ENCODE data around the gene C1orf232. TPM values are rescaled to one million over a fixed set of nuclear protein-coding genes. Genes with fewer than 3 reads are reported as not detected.

Gene C1orf232
- total and polyA plus RNA-seq, 2 of the 8 experiments (the other 6 are each of a cell fraction or from before 2014, with no cell fraction given), result not detected

DNA sequence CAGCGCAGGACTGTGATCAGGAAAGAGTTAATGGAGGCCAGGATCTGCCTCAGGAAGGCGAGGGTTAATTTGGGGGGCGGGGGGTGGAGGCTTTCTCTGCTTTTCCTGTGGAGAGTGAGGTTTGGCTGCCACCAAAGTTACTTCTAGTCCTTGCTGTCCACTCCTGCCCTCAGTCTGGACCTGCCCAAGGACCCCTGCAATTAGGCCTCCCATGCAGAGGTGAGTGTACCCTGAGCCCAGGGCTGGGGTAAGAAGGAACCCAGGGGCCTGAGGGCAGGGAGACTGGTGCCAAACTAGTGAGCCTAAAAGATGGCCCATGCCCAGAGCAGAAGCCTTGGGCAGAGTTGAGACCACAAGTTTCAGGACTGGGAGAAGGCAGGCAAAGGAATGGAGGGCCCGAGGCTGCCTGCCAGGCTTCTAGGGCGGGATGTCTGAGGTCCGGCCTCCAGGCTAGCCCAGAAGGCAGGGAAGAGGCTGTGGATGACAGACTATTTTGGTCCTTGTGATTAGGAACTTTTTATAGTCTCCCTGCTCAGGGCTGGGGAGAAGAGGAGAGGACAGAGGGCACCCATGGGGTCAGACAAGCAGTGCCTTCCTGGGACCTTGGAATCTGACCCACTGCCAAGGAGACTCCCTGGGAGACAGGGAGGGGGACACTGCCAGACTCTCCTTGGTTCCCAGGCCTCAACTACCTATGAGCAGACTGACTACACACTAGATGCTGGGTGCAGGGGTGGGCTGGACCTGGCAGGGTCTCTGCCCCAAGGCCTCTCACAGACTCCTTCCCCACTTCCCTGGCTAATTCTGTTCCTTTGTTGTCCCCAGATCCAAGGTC is 9.6 kb downstream of the C1orf232 start, which contains the start of gene FAM110D (continued):
- TF ChIP-seq, protein P1, sequence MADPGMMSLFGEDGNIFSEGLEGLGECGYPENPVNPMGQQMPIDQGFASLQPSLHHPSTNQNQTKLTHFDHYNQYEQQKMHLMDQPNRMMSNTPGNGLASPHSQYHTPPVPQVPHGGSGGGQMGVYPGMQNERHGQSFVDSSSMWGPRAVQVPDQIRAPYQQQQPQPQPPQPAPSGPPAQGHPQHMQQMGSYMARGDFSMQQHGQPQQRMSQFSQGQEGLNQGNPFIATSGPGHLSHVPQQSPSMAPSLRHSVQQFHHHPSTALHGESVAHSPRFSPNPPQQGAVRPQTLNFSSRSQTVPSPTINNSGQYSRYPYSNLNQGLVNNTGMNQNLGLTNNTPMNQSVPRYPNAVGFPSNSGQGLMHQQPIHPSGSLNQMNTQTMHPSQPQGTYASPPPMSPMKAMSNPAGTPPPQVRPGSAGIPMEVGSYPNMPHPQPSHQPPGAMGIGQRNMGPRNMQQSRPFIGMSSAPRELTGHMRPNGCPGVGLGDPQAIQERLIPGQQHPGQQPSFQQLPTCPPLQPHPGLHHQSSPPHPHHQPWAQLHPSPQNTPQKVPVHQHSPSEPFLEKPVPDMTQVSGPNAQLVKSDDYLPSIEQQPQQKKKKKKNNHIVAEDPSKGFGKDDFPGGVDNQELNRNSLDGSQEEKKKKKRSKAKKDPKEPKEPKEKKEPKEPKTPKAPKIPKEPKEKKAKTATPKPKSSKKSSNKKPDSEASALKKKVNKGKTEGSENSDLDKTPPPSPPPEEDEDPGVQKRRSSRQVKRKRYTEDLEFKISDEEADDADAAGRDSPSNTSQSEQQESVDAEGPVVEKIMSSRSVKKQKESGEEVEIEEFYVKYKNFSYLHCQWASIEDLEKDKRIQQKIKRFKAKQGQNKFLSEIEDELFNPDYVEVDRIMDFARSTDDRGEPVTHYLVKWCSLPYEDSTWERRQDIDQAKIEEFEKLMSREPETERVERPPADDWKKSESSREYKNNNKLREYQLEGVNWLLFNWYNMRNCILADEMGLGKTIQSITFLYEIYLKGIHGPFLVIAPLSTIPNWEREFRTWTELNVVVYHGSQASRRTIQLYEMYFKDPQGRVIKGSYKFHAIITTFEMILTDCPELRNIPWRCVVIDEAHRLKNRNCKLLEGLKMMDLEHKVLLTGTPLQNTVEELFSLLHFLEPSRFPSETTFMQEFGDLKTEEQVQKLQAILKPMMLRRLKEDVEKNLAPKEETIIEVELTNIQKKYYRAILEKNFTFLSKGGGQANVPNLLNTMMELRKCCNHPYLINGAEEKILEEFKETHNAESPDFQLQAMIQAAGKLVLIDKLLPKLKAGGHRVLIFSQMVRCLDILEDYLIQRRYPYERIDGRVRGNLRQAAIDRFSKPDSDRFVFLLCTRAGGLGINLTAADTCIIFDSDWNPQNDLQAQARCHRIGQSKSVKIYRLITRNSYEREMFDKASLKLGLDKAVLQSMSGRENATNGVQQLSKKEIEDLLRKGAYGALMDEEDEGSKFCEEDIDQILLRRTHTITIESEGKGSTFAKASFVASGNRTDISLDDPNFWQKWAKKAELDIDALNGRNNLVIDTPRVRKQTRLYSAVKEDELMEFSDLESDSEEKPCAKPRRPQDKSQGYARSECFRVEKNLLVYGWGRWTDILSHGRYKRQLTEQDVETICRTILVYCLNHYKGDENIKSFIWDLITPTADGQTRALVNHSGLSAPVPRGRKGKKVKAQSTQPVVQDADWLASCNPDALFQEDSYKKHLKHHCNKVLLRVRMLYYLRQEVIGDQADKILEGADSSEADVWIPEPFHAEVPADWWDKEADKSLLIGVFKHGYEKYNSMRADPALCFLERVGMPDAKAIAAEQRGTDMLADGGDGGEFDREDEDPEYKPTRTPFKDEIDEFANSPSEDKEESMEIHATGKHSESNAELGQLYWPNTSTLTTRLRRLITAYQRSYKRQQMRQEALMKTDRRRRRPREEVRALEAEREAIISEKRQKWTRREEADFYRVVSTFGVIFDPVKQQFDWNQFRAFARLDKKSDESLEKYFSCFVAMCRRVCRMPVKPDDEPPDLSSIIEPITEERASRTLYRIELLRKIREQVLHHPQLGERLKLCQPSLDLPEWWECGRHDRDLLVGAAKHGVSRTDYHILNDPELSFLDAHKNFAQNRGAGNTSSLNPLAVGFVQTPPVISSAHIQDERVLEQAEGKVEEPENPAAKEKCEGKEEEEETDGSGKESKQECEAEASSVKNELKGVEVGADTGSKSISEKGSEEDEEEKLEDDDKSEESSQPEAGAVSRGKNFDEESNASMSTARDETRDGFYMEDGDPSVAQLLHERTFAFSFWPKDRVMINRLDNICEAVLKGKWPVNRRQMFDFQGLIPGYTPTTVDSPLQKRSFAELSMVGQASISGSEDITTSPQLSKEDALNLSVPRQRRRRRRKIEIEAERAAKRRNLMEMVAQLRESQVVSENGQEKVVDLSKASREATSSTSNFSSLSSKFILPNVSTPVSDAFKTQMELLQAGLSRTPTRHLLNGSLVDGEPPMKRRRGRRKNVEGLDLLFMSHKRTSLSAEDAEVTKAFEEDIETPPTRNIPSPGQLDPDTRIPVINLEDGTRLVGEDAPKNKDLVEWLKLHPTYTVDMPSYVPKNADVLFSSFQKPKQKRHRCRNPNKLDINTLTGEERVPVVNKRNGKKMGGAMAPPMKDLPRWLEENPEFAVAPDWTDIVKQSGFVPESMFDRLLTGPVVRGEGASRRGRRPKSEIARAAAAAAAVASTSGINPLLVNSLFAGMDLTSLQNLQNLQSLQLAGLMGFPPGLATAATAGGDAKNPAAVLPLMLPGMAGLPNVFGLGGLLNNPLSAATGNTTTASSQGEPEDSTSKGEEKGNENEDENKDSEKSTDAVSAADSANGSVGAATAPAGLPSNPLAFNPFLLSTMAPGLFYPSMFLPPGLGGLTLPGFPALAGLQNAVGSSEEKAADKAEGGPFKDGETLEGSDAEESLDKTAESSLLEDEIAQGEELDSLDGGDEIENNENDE (IDR thresholded peaks at IDR 0.05; ENCODE audit: insufficient replicate concordance, low read length), result no peak
- no peak for TF ChIP-seq SIN3A (conservative IDR thresholded peaks at IDR 0.05 in 1 of 2, IDR thresholded peaks at IDR 0.05 in 1 of 2; ENCODE audit: low read depth in 1 of 2, low read length in 2 of 2)

Data from H1 (cell line).